Upper lobe of left lung (tissue), 6 donors: ENCODE results near the gene ATF3. TPM values are rescaled to one million over a fixed set of nuclear protein-coding genes. Genes with fewer than 3 reads are reported as not detected.

ENCODE experiments used
- ATAC-seq, 2 donors: fragments of 200-7000 bp; cut with Tn5 transposase; one replicate each; pipeline ENCODE4 v1.9.1; 2022; ENCODE audit warnings: mild to moderate bottlenecking in 2 of 2, moderate library complexity in 2 of 2; ENCODE audit not compliant: low FRiP score in 2 of 2
- DNase-seq, 2 donors: peaks; one replicate each; pipeline ENCODE4 v3.0.0-alpha.2; 2019 to 2020
- H3K27ac ChIP-seq, 4 donors: fragments of 200-600 bp; sonication (generic); one replicate each; pipeline ENCODE4 v1.5.1; 2016 to 2019
- H3K27me3 ChIP-seq, 4 donors: fragments of 200-600 bp; sonication (generic); one replicate each; pipeline ENCODE4 v1.5.1; 2017 to 2019
- H3K36me3 ChIP-seq, 4 donors: fragments of 200-600 bp; sonication (generic); one replicate each; pipeline ENCODE4 v1.5.1; 2016 to 2019
- H3K4me1 ChIP-seq, 4 donors: fragments of 200-600 bp; sonication (generic); one replicate each; pipeline ENCODE4 v1.5.1; 2018 to 2019
- H3K4me3 ChIP-seq, 4 donors: fragments of 200-600 bp; sonication (generic); one replicate each; pipeline ENCODE4 v1.5.1; 2017 to 2019; ENCODE audit warnings: mild to moderate bottlenecking in 2 of 4, moderate library complexity in 1 of 4
- H3K9me3 ChIP-seq, 4 donors: fragments of 200-600 bp; sonication (generic); one replicate each; pipeline ENCODE4 v1.5.1; 2018 to 2019
- CTCF ChIP-seq, 6 experiments: fragments of 450-650 bp in 4 of 6; fragments of 200-600 bp in 2 of 6; sonication (generic) in 2 of 6; IDR thresholded peaks; one replicate each; pipeline ENCODE4 v1.5.1; 2016 to 2019; ENCODE audit warnings: antibody characterized with exemption in 6 of 6
- EP300 ChIP-seq, 4 donors: sonication (generic); formaldehyde crosslinking; IDR thresholded peaks; one replicate each; pipeline ENCODE4 v1.5.1; 2017; ENCODE audit warnings: antibody characterized with exemption in 4 of 4, control low read depth in 2 of 4
- POLR2A ChIP-seq, 4 donors: fragments of 450-650 bp; IDR thresholded peaks; one replicate each; pipeline ENCODE4 v1.5.1; 2016 to 2017; ENCODE audit warnings: antibody characterized with exemption in 4 of 4, mild to moderate bottlenecking in 2 of 4
- POLR2AphosphoS5 ChIP-seq, 2 donors: sonication (generic); formaldehyde crosslinking; IDR thresholded peaks; one replicate each; pipeline ENCODE4 v1.5.1; 2017; ENCODE audit warnings: antibody characterized with exemption in 2 of 2
- WGBS, 2 donors: methylation state at CpG; one replicate each; pipeline ENCODE4 v1.1.5; 2017 to 2018; 5-methylcytosine and 5-hydroxymethylcytosine counted together
- total RNA-seq, 6 donors: library from RNA; depleted of rRNA in 4 of 6; stranded (reverse); fragments of >200 nt in 4 of 6; gene quantifications; one replicate each; pipeline versions ENCODE4 v1.1.0 to v1.2.1, GENCODE V29; 2016 to 2021
- donor health status: DM: no; HTN: no; CAD: no; lungs with moderate emphysema.
- donor health status: DM: no; HTN: yes; CAD: no; lungs with severe emphysema.

ATF3 gene
- total RNA-seq, 6 donors from 2014 or later, result 7.3 to 69.3 (median 21.2) TPM

DNA sequence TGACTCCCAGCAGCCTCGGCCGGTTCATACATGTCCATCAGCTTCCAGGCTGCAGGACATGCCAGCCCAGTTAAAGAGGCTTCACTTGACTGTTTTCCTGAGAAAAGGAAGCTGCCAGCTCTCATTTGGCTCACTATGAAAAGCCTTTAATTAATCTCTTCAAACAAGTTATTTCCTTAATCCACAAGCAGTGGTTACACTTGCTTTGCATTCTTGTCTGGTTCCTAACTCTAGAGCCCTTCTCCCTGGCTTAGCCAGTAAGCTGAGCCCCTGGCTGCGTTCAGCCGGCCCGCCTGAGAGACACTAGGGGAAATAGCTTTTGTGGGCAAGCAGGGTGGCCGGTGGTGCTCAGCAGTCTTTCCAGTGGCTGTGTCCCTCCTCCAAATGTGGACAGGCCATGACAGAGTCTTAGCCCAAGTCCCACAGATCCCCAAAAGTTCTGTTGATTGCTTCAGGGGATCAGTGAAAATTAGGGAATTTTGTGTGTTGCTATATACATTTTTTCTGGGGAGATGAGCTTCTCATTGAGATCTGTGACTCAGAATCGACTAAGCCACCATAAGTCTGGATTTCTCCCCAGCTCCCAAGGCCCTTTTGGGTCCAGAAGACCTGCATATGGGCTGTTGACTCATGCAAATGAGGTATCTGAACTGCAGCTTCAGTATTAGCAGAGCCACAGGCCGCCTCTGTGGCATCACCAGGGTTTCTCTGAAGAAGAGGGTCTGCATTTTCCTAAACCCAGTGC lies 10.1 kb downstream of the ATF3 start:
- no peak overlapping the region for H3K27ac ChIP-seq
- no peaks in the 10 kb centered on the region for H3K9me3 ChIP-seq
- no peak overlapping the region for H3K4me3 ChIP-seq
- ATAC-seq, result no peak
- WGBS, 2 donors, result 78 to 86% methylated on average over 8 of the region's 8 CpGs
- peak in 1 of 2 donors; percentile 29 for DNase-seq
- H3K27me3 ChIP-seq, result no peaks in the 10 kb centered on the region
- peaks cover 0 to 9% (median 0%) of the 10 kb centered on the region in 4 donors for H3K4me1 ChIP-seq
- TF ChIP-seq CTCF (IDR thresholded peaks at IDR 0.05) (no peak), POLR2AphosphoS5 (IDR thresholded peaks at IDR 0.05) (no peak), POLR2A (IDR thresholded peaks at IDR 0.05) (no peak), EP300 (IDR thresholded peaks at IDR 0.05) (no peak)
- peaks cover 6 to 64% (median 49%) of the 10 kb centered on the region in 4 donors for H3K36me3 ChIP-seq

DNA sequence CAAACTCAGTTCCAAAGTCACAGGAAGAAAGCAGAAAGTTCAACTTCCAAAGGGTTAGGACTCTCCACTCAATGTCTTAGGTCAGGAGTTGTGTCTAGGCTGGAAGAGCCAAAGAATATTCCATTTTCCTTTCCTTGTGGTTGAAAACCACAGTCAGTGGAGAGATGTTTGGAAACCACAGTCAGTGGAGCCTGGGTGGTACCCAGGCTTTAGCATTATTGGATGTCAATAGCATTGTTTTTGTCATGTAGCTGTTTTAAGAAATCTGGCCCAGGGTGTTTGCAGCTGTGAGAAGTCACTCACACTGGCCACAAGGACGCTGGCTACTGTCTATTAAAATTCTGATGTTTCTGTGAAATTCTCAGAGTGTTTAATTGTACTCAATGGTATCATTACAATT lies 11.7 kb downstream of the ATF3 start:
- Histone ChIP-seq H3K4me1 (peaks cover 0 to 9% (median 0%) of the 10 kb centered on the region in 4 donors), H3K4me3 (no peak overlapping the region), H3K27me3 (no peaks in the 10 kb centered on the region), H3K27ac (no peak overlapping the region), H3K36me3 (peaks cover 6 to 58% (median 46%) of the 10 kb centered on the region in 4 donors), H3K9me3 (no peaks in the 10 kb centered on the region)
- 100% methylated on average over 1 of the region's 1 CpG for WGBS, 2 donors
- no peak for ATAC-seq
- TF ChIP-seq POLR2AphosphoS5 (IDR thresholded peaks at IDR 0.05) (no peak), POLR2A (IDR thresholded peaks at IDR 0.05) (no peak), EP300 (IDR thresholded peaks at IDR 0.05) (no peak)
- no peak for DNase-seq

DNA sequence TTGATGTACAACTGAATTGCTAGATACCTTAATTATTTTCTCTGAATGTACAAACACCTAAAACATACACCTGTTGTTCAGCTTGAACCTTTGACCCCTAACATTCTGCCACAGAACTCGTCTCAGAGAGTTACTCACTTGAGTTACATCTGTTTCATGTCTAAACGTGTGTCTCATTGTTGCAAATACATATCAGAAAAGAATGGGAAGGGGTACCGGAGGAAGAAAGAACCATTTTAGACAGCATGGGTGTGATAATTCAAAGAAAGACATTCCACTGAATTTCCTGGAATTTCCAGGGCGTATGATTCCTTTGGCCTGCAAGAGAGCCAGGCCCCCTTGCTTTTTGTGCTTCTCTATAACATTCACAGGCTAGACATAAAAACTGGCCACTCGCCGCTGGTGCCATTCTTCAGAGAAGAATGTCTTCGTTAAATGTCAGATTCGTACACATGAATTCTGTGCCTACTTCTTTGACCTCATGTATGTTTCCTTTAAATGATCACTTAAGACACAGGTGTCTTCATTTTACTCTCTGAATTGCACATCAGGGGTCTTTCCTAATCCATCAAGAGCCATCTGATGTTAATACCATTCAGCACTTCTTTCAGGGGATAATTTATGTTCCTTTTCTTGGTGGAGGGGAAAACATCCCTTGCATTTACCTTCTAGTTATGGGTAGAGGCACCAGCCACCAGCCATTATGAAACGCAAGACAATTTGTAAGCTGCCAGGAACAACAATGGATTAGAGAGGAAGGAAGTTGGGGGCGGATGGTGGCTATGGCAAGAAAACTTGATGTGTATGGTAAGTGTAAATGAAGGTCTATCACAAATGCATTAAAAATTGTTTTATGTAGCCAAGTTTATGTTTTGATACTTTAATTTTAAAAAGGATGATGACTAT lies 12.7 kb downstream of the ATF3 start:
- no peak overlapping the region for H3K4me3 ChIP-seq
- peaks cover 0 to 9% (median 0%) of the 10 kb centered on the region in 4 donors for H3K4me1 ChIP-seq
- peaks cover 6 to 48% (median 37%) of the 10 kb centered on the region in 4 donors for H3K36me3 ChIP-seq
- 83% methylated on average over 10 of the region's 10 CpGs for WGBS, 2 donors
- ATAC-seq, result no peak
- no peaks in the 10 kb centered on the region for H3K27me3 ChIP-seq
- H3K27ac ChIP-seq, result no peak overlapping the region
- no peaks in the 10 kb centered on the region for H3K9me3 ChIP-seq
- TF ChIP-seq POLR2AphosphoS5 (IDR thresholded peaks at IDR 0.05) (no peak), POLR2A (IDR thresholded peaks at IDR 0.05) (no peak), CTCF (IDR thresholded peaks at IDR 0.05) (no peak), EP300 (IDR thresholded peaks at IDR 0.05) (no peak)
- no peak for DNase-seq

GRCh38 chr1:212621949-212622305 lies 13.4 kb downstream of the ATF3 start:
- no peak for TF ChIP-seq POLR2A (IDR thresholded peaks at IDR 0.05)
- no peak for TF ChIP-seq CTCF (IDR thresholded peaks at IDR 0.05)
- TF ChIP-seq POLR2AphosphoS5 (IDR thresholded peaks at IDR 0.05), result no peak
- no peak for TF ChIP-seq EP300 (IDR thresholded peaks at IDR 0.05)
- no peak for ATAC-seq
- Histone ChIP-seq H3K4me3 (no peak overlapping the region), H3K36me3 (peaks cover 6 to 41% (median 32%) of the 10 kb centered on the region in 4 donors), H3K4me1 (peaks cover 0 to 9% (median 0%) of the 10 kb centered on the region in 4 donors), H3K9me3 (no peaks in the 10 kb centered on the region), H3K27ac (peak overlapping the region in 1 of 4 donors; percentile 10), H3K27me3 (no peaks in the 10 kb centered on the region)
- WGBS, 2 donors, result 38 to 58% methylated on average over 1 of the region's 1 CpG
- no peak for DNase-seq

- H3K27me3 ChIP-seq, result no peaks in the 10 kb centered on the region
- 83 to 89% methylated on average over 3 of the region's 3 CpGs for WGBS, 2 donors
- H3K36me3 ChIP-seq, result peaks cover 6 to 36% (median 27%) of the 10 kb centered on the region in 4 donors
Measured at GRCh38 chr1:212622467-212622866, 13.9 kb downstream of the ATF3 start.

More at GRCh38 chr1:212622467-212622866, 13.9 kb downstream of the ATF3 start:
- DNase-seq (no peak), ATAC-seq (no peak)
- H3K4me3 ChIP-seq, result no peak overlapping the region
- peak overlapping the region in 1 of 4 donors; percentile 10 for H3K27ac ChIP-seq
- no peaks in the 10 kb centered on the region for H3K9me3 ChIP-seq
- peaks cover 0 to 9% (median 0%) of the 10 kb centered on the region in 4 donors for H3K4me1 ChIP-seq
- TF ChIP-seq EP300 (IDR thresholded peaks at IDR 0.05) (no peak), POLR2A (IDR thresholded peaks at IDR 0.05) (no peak), POLR2AphosphoS5 (IDR thresholded peaks at IDR 0.05) (no peak), CTCF (IDR thresholded peaks at IDR 0.05) (no peak)
